Uterus (tissue), 2 donors: ENCODE results near the gene MVP.

Experiments used
- POLR2A ChIP-seq, 2 donors: fragments of 450-650 bp; IDR thresholded peaks; one replicate each; pipeline ENCODE4 v1.6.1; 2016; ENCODE audit warnings: antibody characterized with exemption in 2 of 2, mild to moderate bottlenecking in 1 of 2, moderate library complexity in 1 of 2
- TF ChIP-seq, protein P1 (sequence below), 4 experiments: fragments of 200-600 bp in 2 of 4; fragments of 450-650 bp in 2 of 4; sonication (generic) in 2 of 4; IDR thresholded peaks; one replicate each; pipeline ENCODE4 v1.5.1; 2016 to 2019; ENCODE audit warnings: antibody characterized with exemption in 4 of 4, mild to moderate bottlenecking in 2 of 4, moderate library complexity in 1 of 4

DNA sequence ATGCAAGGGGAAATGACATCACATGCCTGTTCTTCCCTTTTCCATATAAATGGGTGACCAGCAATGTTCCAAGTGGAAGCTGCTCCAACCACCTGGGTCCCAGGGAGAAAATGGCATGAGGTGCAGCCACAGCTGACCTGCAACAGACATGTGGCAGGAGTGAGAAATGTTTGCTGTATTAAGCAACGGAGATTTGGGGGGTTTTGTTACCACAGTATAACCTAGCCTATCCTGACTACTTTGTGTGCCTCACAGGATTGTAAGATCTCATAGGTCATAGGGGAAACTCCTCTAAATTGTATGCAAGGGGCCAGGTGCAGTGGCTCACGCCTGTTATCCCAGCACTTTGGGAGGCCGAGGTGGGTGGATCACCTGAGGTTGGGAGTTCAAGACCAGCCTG is 30.7 kb downstream of the MVP start:
- no peak for TF ChIP-seq POLR2A (IDR thresholded peaks at IDR 0.05)
- TF ChIP-seq, protein P1, sequence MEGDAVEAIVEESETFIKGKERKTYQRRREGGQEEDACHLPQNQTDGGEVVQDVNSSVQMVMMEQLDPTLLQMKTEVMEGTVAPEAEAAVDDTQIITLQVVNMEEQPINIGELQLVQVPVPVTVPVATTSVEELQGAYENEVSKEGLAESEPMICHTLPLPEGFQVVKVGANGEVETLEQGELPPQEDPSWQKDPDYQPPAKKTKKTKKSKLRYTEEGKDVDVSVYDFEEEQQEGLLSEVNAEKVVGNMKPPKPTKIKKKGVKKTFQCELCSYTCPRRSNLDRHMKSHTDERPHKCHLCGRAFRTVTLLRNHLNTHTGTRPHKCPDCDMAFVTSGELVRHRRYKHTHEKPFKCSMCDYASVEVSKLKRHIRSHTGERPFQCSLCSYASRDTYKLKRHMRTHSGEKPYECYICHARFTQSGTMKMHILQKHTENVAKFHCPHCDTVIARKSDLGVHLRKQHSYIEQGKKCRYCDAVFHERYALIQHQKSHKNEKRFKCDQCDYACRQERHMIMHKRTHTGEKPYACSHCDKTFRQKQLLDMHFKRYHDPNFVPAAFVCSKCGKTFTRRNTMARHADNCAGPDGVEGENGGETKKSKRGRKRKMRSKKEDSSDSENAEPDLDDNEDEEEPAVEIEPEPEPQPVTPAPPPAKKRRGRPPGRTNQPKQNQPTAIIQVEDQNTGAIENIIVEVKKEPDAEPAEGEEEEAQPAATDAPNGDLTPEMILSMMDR (IDR thresholded peaks at IDR 0.05), result no peak
